Fibroblast of lung (primary cell): Measurements from ENCODE around the gene SCUBE1. TPM values are rescaled to one million over a fixed set of nuclear protein-coding genes. Genes with fewer than 3 reads are reported as not detected.
A peak's percentile ranks its signal among the peaks of the same experiment; 100 is the strongest.

Experiments
- DNase-seq, 2 donors: peaks; one replicate each; pipeline versions ENCODE4 v3.0.0 to v3.0.0-alpha.2; 2010; ENCODE audit warnings: low read depth in 2 of 2
- H2AFZ ChIP-seq: 2 replicates; pipeline ENCODE4 v1.5.1; 2012; ENCODE audit warnings: low read length, control low read depth, inconsistent platforms
- H3K27ac ChIP-seq: 2 replicates; pipeline ENCODE4 v1.5.1; 2011; ENCODE audit warnings: low read length, control low read depth; ENCODE audit not compliant: insufficient read depth
- H3K27me3 ChIP-seq: 2 replicates; pipeline ENCODE4 v1.5.1; 2011; ENCODE audit warnings: mild to moderate bottlenecking, low read length; ENCODE audit not compliant: control insufficient read depth, insufficient read depth
- H3K36me3 ChIP-seq: 2 replicates; pipeline ENCODE4 v1.5.1; 2011; ENCODE audit warnings: low read length; ENCODE audit not compliant: control insufficient read depth, insufficient read depth
- H3K4me1 ChIP-seq: 2 replicates; pipeline ENCODE4 v1.5.1; 2011; ENCODE audit warnings: low read length; ENCODE audit not compliant: control insufficient read depth, insufficient read depth; ENCODE audit errors: extremely low read depth
- H3K4me2 ChIP-seq: 2 replicates; pipeline ENCODE4 v1.5.1; 2011; ENCODE audit warnings: low read length, control low read depth; ENCODE audit not compliant: insufficient read depth; ENCODE audit errors: extremely low read depth
- H3K4me3 ChIP-seq, 4 experiments: fragments of 200-600 bp in 1 of 4; sonication (generic) in 1 of 4; replicated peaks in 1 of 4; 2 replicates each; pipeline ENCODE4 v1.5.1; 2011 to 2016; ENCODE audit warnings: low read length in 4 of 4, low read depth in 3 of 4, mild to moderate bottlenecking in 3 of 4, control low read depth in 2 of 4, inconsistent platforms in 1 of 4, mixed read lengths in 1 of 4; ENCODE audit not compliant: insufficient read depth in 1 of 4; ENCODE audit errors: control extremely low read depth in 1 of 4
- H3K79me2 ChIP-seq: 2 replicates; pipeline ENCODE4 v1.5.1; 2012; ENCODE audit warnings: mild to moderate bottlenecking, low read length, inconsistent platforms; ENCODE audit not compliant: control insufficient read depth, insufficient read depth
- H3K9ac ChIP-seq: 2 replicates; pipeline ENCODE4 v1.5.1; 2011; ENCODE audit warnings: mild to moderate bottlenecking, low read length, control low read depth; ENCODE audit not compliant: insufficient read depth
- H3K9me3 ChIP-seq: 2 replicates; pipeline ENCODE4 v1.5.1; 2012; ENCODE audit warnings: low read depth, low read length; ENCODE audit not compliant: control insufficient read depth, insufficient read depth
- H4K20me1 ChIP-seq: 2 replicates; pipeline ENCODE4 v1.5.1; 2011; ENCODE audit warnings: low read length; ENCODE audit not compliant: control insufficient read depth, insufficient read depth; ENCODE audit errors: extremely low read depth
- EZH2 ChIP-seq: IDR thresholded peaks from 2 replicates; pipeline ENCODE4 v1.5.1; 2012; ENCODE audit warnings: low read length, control low read depth, mild to moderate bottlenecking; ENCODE audit errors: missing control alignments
- polyA plus RNA-seq, 2 donors: library from polyadenylated mRNA; depleted of rRNA in 1 of 2; stranded (reverse) in 1 of 2; unstranded in 1 of 2; fragments of >200 nt; gene quantifications; 2 replicates each; pipeline ENCODE4 v1.2.1, GENCODE V29; 2011 to 2012; ENCODE audit warnings: missing spikeins in 1 of 2
- total RNA-seq: library from RNA; depleted of rRNA; stranded (reverse); fragments of >200 nt; gene quantifications from 2 replicates; pipeline ENCODE4 v1.2.1, GENCODE V29; 2014
- TF ChIP-seq, protein P1 (sequence below), 2 donors: IDR thresholded peaks in 1 of 2; conservative IDR thresholded peaks in 1 of 2; 1 replicate in 1 of 2; 2 replicates in 1 of 2; pipeline ENCODE4 v1.5.1; 2011 to 2012; ENCODE audit warnings: low read length in 2 of 2, control low read depth in 1 of 2, inconsistent platforms in 1 of 2, low read depth in 1 of 2, mild to moderate bottlenecking in 1 of 2

SCUBE1 gene
- total and polyA plus RNA-seq, 2 donors (not counting 1 experiment from before 2014, with no cell fraction given), result 0.17 TPM; not detected in 1

DNA sequence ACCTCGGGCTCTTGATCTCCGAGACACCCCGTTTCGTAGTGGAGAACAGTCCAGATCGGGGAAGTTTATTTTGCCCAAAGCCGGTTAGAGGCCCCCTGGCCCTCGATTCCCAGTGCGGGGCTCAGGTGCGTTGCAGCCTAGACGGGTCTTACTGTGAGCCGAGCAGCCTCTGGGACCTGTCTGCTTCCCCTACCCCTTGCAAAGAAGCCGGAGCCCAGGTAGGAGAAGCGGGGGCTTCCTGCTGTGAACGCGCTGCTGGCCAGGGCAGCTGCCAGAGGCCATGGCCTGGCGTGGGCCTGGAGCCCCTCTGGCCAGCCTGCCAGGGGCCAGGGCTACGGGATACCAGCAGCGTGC lies 191.2 kb downstream of the SCUBE1 start:
- H3K79me2 ChIP-seq, result peaks cover 28% of the 10 kb centered on the region

DNA sequence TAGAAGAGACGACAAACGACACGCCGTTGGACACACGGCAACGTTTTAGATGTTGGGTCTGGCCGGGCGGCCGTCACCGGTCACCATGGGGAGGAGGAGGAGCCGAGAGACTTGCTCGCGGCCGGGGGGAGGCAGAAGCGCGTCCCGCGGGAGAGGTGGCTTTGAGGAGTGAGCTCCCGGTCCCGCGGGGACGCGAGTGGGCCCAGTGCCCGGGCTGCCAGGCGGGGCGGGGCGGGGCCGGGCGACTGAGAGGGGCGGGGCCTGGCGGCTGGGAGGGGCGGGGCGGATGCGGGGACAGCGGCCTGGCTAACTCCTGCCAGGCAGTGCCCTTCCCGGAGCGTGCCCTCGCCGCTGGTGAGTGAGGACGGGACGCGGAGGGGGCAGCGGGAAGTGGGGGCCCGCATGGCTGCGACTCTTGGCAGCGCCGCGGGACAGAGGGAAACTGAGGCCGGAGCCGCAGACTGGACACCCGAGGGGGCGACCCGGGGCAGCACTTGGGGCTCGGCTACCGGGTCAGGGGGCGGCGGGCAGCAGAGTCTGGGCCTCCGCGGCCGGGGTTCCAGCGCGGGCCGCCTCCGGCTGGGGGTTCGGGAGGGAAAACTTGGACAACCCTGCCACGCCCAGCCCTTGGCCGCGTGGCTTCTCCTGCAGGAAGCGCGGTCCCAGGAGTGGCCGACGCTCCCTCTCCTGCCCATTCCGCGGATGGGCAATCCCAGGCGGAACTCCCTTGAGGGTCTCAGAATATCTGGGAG lies 191.7 kb downstream of the SCUBE1 start, which contains the start of gene TSPO:
TSPO (plus strand) TSS at position 309 of the 752 bp plus-strand sequence. CDS start 7,680 bp downstream, outside the sequence.
- Histone ChIP-seq H4K20me1 (no peaks in the 10 kb centered on the region), H3K79me2 (peaks cover 24% of the 10 kb centered on the region), H3K27ac (peak within 1 kb of the TSS; percentile 29), H3K9me3 (no peaks in the 10 kb centered on the region), H3K4me1 (peaks cover 3% of the 10 kb centered on the region), H3K36me3 (no peaks in the 10 kb centered on the region), H3K4me2 (peak within 1 kb of the TSS; percentile 75), H2AFZ (peak within 1 kb of the TSS; percentile 74), H3K4me3 (peak within 1 kb of the TSS; percentile 63 to 74 (median 67)), H3K9ac (peak within 1 kb of the TSS; percentile 59), H3K27me3 (no peaks in the 10 kb centered on the region)
- peak; percentile 37 to 41 for DNase-seq
- TF ChIP-seq, protein P1, sequence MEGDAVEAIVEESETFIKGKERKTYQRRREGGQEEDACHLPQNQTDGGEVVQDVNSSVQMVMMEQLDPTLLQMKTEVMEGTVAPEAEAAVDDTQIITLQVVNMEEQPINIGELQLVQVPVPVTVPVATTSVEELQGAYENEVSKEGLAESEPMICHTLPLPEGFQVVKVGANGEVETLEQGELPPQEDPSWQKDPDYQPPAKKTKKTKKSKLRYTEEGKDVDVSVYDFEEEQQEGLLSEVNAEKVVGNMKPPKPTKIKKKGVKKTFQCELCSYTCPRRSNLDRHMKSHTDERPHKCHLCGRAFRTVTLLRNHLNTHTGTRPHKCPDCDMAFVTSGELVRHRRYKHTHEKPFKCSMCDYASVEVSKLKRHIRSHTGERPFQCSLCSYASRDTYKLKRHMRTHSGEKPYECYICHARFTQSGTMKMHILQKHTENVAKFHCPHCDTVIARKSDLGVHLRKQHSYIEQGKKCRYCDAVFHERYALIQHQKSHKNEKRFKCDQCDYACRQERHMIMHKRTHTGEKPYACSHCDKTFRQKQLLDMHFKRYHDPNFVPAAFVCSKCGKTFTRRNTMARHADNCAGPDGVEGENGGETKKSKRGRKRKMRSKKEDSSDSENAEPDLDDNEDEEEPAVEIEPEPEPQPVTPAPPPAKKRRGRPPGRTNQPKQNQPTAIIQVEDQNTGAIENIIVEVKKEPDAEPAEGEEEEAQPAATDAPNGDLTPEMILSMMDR (conservative IDR thresholded peaks at IDR 0.05 in 1 of 2, IDR thresholded peaks at IDR 0.05 in 1 of 2; ENCODE audit: low read depth in 1 of 2, low read length in 2 of 2), result no peak
- TF ChIP-seq EZH2, result no peak

More for the DNA sequence above, 191.2 kb downstream of the SCUBE1 start:
- H3K4me2 ChIP-seq, result peak overlapping the region; percentile 75
- no peaks in the 10 kb centered on the region for H3K9me3 ChIP-seq
- peak overlapping the region; percentile 59 for H3K9ac ChIP-seq
- H3K4me1 ChIP-seq, result peaks cover 3% of the 10 kb centered on the region
- no peak for TF ChIP-seq EZH2
- TF ChIP-seq, protein P1 (conservative IDR thresholded peaks at IDR 0.05 in 1 of 2, IDR thresholded peaks at IDR 0.05 in 1 of 2; ENCODE audit: low read depth in 1 of 2, low read length in 2 of 2), result no peak
- DNase-seq, result no peak
- peak overlapping the region; percentile 29 for H3K27ac ChIP-seq
- peak overlapping the region; percentile 63 to 74 (median 67) for H3K4me3 ChIP-seq
- no peaks in the 10 kb centered on the region for H4K20me1 ChIP-seq
- H2AFZ ChIP-seq, result no peak overlapping the region
- H3K27me3 ChIP-seq, result no peaks in the 10 kb centered on the region
- H3K36me3 ChIP-seq, result no peaks in the 10 kb centered on the region

DNA sequence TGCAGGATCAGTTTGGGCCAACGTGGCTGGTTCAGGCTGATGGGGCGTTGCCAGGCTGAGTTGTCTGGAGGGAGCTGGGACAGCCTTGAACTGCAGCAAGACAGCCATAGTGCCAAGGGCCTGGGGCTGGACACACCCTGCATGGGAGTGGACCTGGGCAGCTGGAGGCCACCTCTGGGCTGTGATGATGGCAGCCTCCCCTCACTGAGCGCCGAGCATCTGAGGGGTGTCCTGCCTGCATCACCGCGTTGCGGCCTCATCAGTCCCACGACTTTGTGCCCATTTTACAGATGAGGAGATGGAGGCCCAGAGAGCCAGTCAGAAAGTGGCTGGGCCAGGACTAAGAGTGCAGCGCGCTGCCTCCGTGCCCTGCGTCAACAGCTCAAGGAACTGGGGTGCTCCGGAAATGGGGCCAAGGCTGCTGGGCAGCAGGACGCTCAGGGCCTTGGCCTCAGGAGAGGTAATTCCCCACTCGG lies 192.4 kb downstream of the SCUBE1 start:
- Histone ChIP-seq H2AFZ (peak overlapping the region; percentile 74), H3K4me3 (peak overlapping the region; percentile 8 to 74 (median 31)), H3K36me3 (no peaks in the 10 kb centered on the region), H3K9me3 (no peaks in the 10 kb centered on the region), H4K20me1 (no peaks in the 10 kb centered on the region), H3K4me1 (peaks cover 3% of the 10 kb centered on the region), H3K27me3 (no peaks in the 10 kb centered on the region), H3K27ac (no peak overlapping the region), H3K79me2 (peaks cover 21% of the 10 kb centered on the region), H3K9ac (no peak overlapping the region), H3K4me2 (peak overlapping the region; percentile 9)
- DNase-seq, result no peak
- TF ChIP-seq EZH2, result no peak
- TF ChIP-seq, protein P1 (conservative IDR thresholded peaks at IDR 0.05 in 1 of 2, IDR thresholded peaks at IDR 0.05 in 1 of 2; ENCODE audit: low read depth in 1 of 2, low read length in 2 of 2), result no peak
